GM12875 (cell line): ENCODE results near the gene WIPF3.

Source experiments
- H3K4me3 ChIP-seq: one replicate; pipeline ENCODE4 v1.5.1; 2011; ENCODE audit warnings: low read depth, low read length, control low read depth
- TF ChIP-seq, protein P1 (sequence below): IDR thresholded peaks from 2 replicates; pipeline ENCODE4 v1.5.1; 2011; ENCODE audit warnings: low read depth, mild to moderate bottlenecking, control low read depth, inconsistent platforms, low read length, moderate library complexity, borderline replicate concordance; ENCODE audit not compliant: insufficient read depth

The WIPF3 gene

DNA sequence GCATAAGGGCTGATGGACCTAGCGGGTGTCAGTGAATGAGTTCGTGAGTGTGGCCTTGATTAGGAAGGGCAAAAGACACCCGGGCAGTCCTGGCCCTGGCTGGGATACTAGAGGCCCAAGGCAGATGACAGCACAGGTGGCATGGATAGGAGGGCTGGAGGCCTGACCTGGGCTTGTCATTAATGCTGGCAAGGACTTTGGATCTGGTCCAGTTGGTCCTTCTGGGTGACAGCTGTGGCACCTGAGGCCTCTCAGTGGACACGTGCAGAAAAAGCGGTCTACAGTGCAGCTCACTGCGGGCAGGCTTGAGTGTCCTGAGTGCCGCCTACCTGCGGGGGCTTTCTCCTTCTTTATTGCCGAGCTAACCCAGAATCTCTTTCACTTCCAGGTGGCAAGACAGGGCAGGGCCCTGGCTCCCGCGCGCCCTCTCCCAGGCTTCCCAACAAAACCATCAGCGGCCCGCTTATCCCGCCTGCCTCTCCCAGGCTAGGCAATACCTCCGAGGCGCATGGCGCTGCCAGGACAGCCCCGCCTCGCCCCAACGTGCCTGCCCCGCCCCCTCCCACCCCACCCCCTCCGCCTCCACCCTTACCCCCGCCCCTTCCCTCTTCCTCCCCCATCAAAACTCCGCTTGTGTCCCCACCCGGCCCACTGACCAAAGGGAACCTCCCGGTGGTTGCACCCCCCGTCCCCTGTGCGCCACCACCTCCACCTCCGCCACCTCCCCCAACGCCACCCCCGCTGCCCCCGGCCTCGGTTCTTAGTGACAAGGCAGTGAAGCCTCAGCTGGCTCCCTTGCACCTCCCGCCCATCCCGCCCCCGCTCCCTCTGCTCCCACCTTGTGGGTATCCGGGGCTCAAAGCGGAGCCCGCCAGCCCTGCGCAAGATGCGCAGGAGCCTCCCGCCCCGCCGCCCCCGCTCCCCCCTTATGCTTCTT, 77.4 kb downstream of the WIPF3 start:
- H3K4me3 ChIP-seq = no peak overlapping the region

DNA sequence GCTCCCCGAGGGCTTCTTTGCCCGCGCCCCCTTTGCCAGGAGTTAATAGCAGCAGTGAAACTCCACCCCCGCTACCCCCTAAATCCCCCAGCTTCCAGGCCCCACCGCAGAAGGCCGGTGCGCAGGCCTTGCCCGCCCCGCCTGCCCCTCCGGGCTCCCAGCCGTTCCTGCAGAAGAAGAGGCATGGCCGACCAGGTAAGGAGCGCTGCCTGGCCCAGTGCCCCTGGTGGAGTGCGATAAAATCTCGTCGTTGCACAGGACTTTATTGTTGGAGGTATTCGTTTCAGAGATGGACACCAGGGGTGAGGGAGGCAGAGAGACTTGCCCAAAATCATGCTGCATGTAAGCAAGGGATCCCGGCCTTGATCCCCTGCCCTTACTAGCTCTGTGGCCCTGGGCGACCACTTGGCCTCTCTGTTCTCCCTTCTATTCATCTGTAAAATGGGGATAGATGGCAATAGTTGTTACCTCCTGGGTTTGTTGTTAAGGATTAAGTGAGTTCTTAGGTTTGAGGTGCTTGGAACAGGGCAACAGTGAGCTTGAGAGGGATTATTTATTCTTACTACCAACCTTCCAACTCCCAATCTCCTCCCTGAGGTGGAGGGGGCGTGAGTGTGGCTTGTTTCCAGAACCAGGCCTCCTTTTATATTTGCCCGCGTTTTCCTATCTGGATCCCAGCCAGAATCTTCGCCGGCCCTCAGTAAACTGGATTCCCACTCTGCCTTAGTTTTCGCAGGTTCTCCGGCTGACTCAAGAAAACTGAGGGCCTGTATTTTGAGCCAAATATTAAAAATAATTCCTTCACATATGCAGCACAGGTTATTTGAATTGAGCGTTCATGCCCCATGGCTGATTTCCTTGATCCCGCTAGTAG, 78.3 kb downstream of the WIPF3 start:
- no peak overlapping the region for H3K4me3 ChIP-seq
- TF ChIP-seq, protein P1, sequence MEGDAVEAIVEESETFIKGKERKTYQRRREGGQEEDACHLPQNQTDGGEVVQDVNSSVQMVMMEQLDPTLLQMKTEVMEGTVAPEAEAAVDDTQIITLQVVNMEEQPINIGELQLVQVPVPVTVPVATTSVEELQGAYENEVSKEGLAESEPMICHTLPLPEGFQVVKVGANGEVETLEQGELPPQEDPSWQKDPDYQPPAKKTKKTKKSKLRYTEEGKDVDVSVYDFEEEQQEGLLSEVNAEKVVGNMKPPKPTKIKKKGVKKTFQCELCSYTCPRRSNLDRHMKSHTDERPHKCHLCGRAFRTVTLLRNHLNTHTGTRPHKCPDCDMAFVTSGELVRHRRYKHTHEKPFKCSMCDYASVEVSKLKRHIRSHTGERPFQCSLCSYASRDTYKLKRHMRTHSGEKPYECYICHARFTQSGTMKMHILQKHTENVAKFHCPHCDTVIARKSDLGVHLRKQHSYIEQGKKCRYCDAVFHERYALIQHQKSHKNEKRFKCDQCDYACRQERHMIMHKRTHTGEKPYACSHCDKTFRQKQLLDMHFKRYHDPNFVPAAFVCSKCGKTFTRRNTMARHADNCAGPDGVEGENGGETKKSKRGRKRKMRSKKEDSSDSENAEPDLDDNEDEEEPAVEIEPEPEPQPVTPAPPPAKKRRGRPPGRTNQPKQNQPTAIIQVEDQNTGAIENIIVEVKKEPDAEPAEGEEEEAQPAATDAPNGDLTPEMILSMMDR = no peak

More for the DNA sequence above, 77.4 kb downstream of the WIPF3 start:
- TF ChIP-seq, protein P1 = no peak

DNA sequence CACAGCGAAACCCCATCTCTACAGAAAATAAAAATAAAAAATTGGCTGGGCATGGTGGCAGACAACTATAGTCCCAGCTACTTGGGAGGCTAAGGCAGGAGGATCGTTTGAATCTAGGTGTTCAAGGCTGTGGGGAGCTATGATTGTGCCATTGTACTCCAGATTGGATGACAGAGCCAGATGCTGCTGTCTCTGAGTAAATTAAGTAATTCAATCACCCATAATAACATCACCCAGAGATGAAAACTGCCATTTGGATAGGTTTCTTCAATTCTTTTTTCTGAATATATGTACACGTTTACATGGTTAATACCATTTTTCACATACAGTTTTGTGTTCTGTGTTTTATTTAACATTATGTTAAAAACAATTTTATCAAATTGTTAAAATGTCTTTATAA, 79.3 kb downstream of the WIPF3 start:
- no peak overlapping the region for H3K4me3 ChIP-seq
- TF ChIP-seq, protein P1 = no peak

DNA sequence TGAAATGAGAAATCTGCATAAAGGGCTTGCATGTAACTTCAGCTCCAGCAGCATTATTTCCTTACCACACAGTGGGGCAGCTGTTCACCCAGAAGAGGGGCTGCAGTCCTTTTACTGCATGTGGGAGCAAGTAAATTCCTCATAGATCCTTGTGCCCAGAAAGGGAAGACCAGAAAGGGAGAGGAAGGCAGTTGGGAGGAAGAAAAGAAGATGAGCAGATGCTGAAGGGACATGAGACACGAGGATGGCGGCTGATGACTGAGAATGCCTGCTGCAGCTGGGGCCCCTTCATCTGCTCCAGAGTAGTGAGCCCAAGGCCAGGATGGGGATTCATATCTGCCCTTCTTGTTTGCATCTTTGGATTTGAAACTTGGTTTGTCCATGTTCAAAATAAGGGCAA, 80.5 kb downstream of the WIPF3 start:
- no peak overlapping the region for H3K4me3 ChIP-seq

DNA sequence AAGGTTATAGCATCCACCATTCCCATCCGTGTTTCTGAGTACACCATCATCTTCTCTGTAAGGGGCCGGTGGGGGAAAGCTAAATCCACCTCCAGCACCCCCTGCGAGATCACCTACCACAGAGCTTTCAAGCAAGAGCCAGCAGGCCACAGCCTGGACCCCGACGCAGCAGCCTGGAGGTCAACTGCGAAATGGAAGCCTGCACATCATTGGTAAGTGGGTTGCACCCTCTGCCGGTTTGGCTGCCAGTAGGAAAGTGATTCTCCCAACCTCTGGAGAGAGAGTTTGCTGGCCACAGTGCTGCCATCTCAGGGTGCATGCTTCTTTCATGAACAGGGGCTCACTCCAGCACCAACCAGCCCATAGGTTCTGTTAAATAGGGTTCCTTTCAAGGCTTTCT, 81.7 kb downstream of the WIPF3 start:
- TF ChIP-seq, protein P1 = no peak
- H3K4me3 ChIP-seq = no peak overlapping the region

More for the DNA sequence above, 80.5 kb downstream of the WIPF3 start:
- TF ChIP-seq, protein P1 = no peak

DNA sequence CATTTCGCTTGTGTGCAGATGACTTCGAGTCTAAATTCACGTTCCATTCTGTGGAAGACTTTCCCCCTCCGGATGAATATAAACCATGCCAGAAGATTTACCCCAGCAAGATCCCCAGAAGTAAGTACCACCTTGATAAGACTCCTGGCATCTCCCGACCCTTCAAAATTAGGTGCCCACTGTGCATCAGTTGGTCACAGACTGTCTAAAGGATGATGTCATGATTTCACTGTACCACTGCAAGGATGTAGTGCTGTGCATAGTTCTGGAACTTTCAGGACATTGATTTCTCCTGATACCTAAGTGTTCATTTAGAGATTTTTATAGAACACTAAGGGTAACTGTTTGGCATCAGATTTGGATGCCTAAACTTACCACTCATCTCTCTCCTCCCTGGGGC, 83.0 kb downstream of the WIPF3 start:
- H3K4me3 ChIP-seq = no peak overlapping the region
- TF ChIP-seq, protein P1 = no peak
